ENCODE data around the gene PTPN12.
A peak's percentile ranks its signal among the peaks of the same experiment; 100 is the strongest.
"Not testable (repeated sequence)": the region's sequence is repeated elsewhere in the genome, so short reads cannot be mapped to it uniquely, and the experiment has no call there.

PTPN12 gene

DNA sequence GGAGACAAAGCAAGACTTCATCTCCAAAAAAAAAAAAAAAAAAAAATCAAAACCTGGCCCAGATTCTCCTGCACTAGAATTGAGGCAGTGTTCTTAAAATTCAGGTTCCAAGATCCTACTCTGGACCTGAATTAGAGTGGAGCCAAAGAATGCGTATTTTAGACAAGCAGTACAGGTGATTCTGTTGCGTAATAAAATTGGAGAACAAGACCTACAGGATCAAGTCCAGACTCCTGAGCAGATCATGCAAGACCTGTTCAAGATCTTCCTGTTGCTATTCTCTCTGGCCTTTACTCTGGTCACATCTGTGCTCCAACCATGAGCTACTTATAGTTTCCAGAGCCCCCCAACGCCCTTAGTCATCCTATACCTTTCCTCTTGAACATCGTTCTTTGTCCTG is 107.7 kb downstream of the PTPN12 start:
- DNase-seq (ENCODE audit: low read depth, low spot score), result no peak
- no peaks in the 10 kb centered on the region for H3K9me3 ChIP-seq (ENCODE audit: control insufficient read depth, insufficient read depth, low read length)
- no CpG with 5 or more reads among the region's 4 CpGs for WGBS (ENCODE audit: insufficient coverage, insufficient read length)
- H3K36me3 ChIP-seq (ENCODE audit: control insufficient read depth, insufficient read depth, low read length), result no peaks in the 10 kb centered on the region; the same call in 1 of the 2 replicates
- no peak overlapping the region for H3K27ac ChIP-seq (ENCODE audit: low read length)
- H3K4me1 ChIP-seq (ENCODE audit: control insufficient read depth, insufficient read depth, low read length), result no peaks in the 10 kb centered on the region
- H3K4me3 ChIP-seq (ENCODE audit: low read length), result no peak overlapping the region
- H3K27me3 ChIP-seq (ENCODE audit: control insufficient read depth, insufficient read depth, low read length), result no peaks in the 10 kb centered on the region

DNA sequence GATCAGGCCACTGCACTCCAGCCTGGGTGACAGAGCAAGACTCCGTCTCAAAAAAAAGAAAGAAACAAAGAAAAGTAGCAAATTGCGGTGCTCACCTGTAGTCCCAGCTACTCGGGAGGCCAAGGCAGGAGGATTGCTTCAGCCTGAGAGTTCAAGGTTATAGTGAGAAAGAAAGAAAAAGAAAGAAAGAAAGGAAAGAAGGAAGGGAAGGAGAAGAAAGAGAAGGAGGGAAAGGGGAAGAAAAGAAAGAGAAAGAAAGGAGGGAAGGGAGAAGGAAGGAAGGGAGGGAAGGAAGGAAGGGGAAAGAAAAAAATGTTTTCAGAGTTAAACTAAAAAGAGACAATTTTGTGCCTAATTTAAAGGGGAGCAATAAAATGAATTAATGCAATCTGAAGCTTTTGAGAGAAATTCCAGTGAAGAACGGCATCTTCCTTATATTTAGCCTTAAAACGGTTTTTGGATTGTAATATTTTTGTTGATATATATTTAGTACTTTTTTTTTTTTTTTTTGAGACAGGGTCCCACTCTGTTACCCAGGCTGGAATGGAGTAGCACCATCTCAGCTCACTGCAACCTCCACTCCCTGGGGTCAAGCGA is 111.7 kb downstream of the PTPN12 start:
- H3K4me3 ChIP-seq (ENCODE audit: low read length), result no peak overlapping the region
- H3K27ac ChIP-seq (ENCODE audit: low read length), result no peak overlapping the region
- no CpG with 5 or more reads among the region's 6 CpGs for WGBS (ENCODE audit: insufficient coverage, insufficient read length)
- peaks cover 3% of the 10 kb centered on the region; the same call in 1 of the 2 replicates for H3K36me3 ChIP-seq (ENCODE audit: control insufficient read depth, insufficient read depth, low read length)
- H3K9me3 ChIP-seq (ENCODE audit: control insufficient read depth, insufficient read depth, low read length), result no peaks in the 10 kb centered on the region
- no peaks in the 10 kb centered on the region for H3K4me1 ChIP-seq (ENCODE audit: control insufficient read depth, insufficient read depth, low read length)
- H3K27me3 ChIP-seq (ENCODE audit: control insufficient read depth, insufficient read depth, low read length), result no peaks in the 10 kb centered on the region
- no peak for DNase-seq (ENCODE audit: low read depth, low spot score)

DNA sequence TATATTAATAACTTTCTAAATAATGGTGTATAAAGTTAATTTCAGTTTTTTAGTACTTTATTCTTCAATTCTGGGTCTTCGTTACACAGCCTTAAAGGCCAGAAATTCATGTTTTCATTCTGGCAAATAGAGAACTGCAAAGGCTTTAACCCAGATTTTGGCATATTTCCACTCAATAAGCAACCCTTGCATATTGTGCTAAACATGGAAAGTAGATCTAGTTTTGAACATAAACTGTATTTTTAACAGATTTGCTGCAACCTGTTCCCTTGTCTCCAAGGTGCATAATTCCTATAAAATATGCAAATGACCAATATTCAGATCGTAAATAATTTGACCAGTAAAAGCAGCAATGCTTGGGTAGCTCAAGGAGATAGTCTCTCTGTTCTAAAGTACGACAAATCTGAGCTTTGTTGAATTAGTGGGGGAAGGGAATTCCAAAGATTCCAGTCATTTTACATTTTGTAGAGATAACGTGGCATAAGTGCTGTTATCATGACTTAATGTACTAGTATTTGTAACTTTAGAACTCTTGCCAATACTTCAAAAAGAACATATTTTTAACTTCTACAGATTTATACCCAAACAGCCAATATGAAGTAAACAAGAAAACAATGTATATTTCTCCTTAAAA is 112.7 kb downstream of the PTPN12 start:
- Histone ChIP-seq H3K36me3 (ENCODE audit: control insufficient read depth, insufficient read depth, low read length) (peaks cover 3% of the 10 kb centered on the region; the same call in 1 of the 2 replicates), H3K4me1 (ENCODE audit: control insufficient read depth, insufficient read depth, low read length) (no peaks in the 10 kb centered on the region), H3K9me3 (ENCODE audit: control insufficient read depth, insufficient read depth, low read length) (no peaks in the 10 kb centered on the region), H3K27me3 (ENCODE audit: control insufficient read depth, insufficient read depth, low read length) (no peaks in the 10 kb centered on the region), H3K27ac (ENCODE audit: low read length) (no peak overlapping the region), H3K4me3 (ENCODE audit: low read length) (no peak overlapping the region)
- no peak for DNase-seq (ENCODE audit: low read depth, low spot score)
- no CpG with 5 or more reads among the region's 4 CpGs for WGBS (ENCODE audit: insufficient coverage, insufficient read length)

DNA sequence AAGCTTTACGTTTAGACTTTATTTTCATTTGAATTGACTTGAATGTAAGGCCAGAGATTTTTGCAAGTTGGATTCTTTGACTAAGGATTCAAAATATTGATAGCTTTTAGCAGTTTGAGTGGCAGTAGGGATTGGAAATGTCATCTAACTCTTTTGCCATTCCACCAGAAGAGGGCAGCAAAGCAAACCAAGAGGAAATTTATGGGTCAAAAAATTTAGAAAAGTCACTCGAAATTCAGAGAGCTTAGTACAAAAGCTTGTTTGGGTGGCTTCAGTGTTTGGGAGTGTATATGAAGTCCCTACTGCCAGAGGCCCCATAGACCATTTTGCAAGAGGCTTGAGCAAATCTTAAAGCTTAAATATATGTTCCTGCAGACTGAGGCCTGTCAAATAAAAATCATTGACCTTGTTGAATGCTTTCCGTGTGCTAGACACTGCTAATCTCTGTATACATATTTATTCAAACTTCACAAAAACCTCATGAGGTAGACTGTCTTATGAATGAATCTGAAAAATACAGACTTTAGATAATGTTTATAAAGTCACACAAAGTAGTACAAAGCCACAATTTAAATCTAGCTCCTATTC is 114.6 kb downstream of the PTPN12 start:
- peak; percentile 16 for DNase-seq (ENCODE audit: low read depth, low spot score)
- no peaks in the 10 kb centered on the region for H3K4me1 ChIP-seq (ENCODE audit: control insufficient read depth, insufficient read depth, low read length)
- no CpG with 5 or more reads among the region's 3 CpGs for WGBS (ENCODE audit: insufficient coverage, insufficient read length)
- H3K27ac ChIP-seq (ENCODE audit: low read length), result no peak overlapping the region
- H3K4me3 ChIP-seq (ENCODE audit: low read length), result no peak overlapping the region
- no peaks in the 10 kb centered on the region for H3K9me3 ChIP-seq (ENCODE audit: control insufficient read depth, insufficient read depth, low read length)
- no peaks in the 10 kb centered on the region for H3K27me3 ChIP-seq (ENCODE audit: control insufficient read depth, insufficient read depth, low read length)
- H3K36me3 ChIP-seq (ENCODE audit: control insufficient read depth, insufficient read depth, low read length), result peaks cover 6% of the 10 kb centered on the region; the same call in 1 of the 2 replicates

DNA sequence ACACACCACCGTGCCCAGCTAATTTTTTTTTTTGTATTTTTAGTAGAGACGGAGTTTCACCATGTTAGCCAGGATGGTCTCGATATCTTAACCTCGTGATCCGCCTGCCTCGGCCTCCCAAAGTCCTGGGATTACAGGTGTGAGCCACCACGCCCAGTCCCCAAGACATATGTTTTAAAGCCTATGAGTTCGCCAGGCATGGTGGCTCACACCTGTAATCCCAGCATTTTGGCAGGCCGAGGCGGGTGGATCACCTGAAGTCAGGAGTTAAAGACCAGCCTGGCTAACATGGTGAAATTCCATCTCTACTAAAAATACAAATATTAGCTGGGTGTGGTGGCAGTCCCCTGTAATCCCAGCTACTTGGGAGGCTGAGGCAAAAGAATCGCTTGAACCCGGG is 115.7 kb downstream of the PTPN12 start:
- not testable (repeated sequence) for H3K36me3 ChIP-seq (ENCODE audit: control insufficient read depth, insufficient read depth, low read length); DNase-seq (ENCODE audit: low read depth, low spot score); H3K9me3 ChIP-seq (ENCODE audit: control insufficient read depth, insufficient read depth, low read length); H3K27me3 ChIP-seq (ENCODE audit: control insufficient read depth, insufficient read depth, low read length); H3K4me3 ChIP-seq (ENCODE audit: low read length); H3K4me1 ChIP-seq (ENCODE audit: control insufficient read depth, insufficient read depth, low read length); H3K27ac ChIP-seq (ENCODE audit: low read length)
- no CpG with 5 or more reads among the region's 12 CpGs for WGBS (ENCODE audit: insufficient coverage, insufficient read length)

DNA sequence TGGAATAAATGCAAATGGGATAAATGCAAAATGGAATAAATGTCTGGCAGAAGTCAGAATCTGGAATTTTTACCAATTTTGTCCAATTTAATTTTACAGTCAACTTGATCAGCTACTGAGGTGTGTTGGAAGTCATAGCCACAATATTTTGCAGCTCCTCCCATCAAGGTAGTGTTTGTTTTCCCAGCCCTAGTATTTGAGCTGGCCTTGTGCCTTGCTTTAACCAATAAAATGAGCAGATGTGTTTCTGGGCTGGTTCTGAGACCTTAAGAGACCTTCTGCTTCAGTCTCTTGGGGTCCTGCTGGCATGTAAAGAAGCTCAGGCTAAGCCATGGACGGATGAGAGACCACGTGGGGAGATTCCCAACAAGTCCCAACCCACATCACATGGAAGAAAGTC is 116.5 kb downstream of the PTPN12 start:
- no peaks in the 10 kb centered on the region for H3K9me3 ChIP-seq (ENCODE audit: control insufficient read depth, insufficient read depth, low read length)
- no peak overlapping the region for H3K4me3 ChIP-seq (ENCODE audit: low read length)
- H3K27ac ChIP-seq (ENCODE audit: low read length), result no peak overlapping the region
- peaks cover 6% of the 10 kb centered on the region; the same call in 1 of the 2 replicates for H3K36me3 ChIP-seq (ENCODE audit: control insufficient read depth, insufficient read depth, low read length)
- no peaks in the 10 kb centered on the region for H3K4me1 ChIP-seq (ENCODE audit: control insufficient read depth, insufficient read depth, low read length)
- WGBS (ENCODE audit: insufficient coverage, insufficient read length), result no CpG with 5 or more reads among the region's 2 CpGs
- no peaks in the 10 kb centered on the region for H3K27me3 ChIP-seq (ENCODE audit: control insufficient read depth, insufficient read depth, low read length)
- DNase-seq (ENCODE audit: low read depth, low spot score), result no peak

DNA sequence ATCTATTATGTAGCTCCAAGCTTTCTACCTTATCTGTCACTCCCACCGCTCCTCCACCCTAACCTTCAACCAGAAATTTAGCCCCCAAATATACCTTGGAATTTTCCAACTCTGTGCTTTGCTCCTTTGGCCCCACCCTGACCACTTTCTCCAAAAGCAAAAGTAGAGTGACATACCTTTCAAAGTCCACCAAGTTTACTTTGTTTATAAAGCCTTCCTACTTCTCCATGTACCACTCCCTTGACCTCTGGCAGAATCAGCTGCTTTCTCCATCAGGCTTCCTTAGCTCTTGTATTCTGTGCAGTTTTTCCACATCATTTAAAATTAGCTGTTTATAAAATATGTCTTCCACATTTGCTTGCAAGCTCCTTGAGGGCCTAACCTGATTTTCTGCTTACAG is 118.3 kb downstream of the PTPN12 start:
- H3K9me3 ChIP-seq (ENCODE audit: control insufficient read depth, insufficient read depth, low read length), result no peaks in the 10 kb centered on the region
- H3K36me3 ChIP-seq (ENCODE audit: control insufficient read depth, insufficient read depth, low read length), result peaks cover 6% of the 10 kb centered on the region; the same call in 1 of the 2 replicates
- no peaks in the 10 kb centered on the region for H3K4me1 ChIP-seq (ENCODE audit: control insufficient read depth, insufficient read depth, low read length)
- no peak overlapping the region for H3K4me3 ChIP-seq (ENCODE audit: low read length)
- WGBS (ENCODE audit: insufficient coverage, insufficient read length), result no CpG with 5 or more reads among the region's 1 CpG
- no peak overlapping the region for H3K27ac ChIP-seq (ENCODE audit: low read length)
- no peaks in the 10 kb centered on the region for H3K27me3 ChIP-seq (ENCODE audit: control insufficient read depth, insufficient read depth, low read length)
- no peak for DNase-seq (ENCODE audit: low read depth, low spot score)

DNA sequence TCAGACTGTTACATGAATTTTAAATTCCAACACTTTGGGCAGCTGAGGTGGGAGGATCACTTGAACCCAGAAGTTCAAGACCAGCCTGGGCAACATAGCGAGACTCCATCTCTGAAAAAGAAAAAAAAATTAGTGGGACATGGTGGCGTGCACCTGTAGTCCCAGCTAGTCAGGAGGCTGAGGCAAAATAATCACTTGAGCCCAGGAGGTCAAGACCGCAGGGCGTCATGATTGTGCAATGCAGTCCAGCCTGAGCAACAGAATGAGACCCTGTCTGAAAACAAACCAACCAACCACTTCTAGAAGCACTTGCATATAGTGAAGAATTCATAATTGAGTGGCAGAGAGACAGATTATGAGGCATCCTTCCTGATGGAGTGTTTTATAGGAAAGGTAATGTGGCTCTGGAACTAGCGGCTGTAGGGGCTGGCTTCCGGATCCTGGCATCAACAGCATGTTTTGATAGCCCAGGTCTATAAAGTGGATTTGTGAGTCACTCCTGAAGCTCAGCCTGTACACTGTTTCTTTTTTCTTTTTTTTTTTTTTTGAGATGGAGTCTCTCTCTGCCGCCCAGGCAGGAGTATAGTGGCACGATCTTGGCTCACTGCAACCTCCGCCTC is 118.9 kb downstream of the PTPN12 start:
- peaks cover 6% of the 10 kb centered on the region; the same call in 1 of the 2 replicates for H3K36me3 ChIP-seq (ENCODE audit: control insufficient read depth, insufficient read depth, low read length)
- H3K27ac ChIP-seq (ENCODE audit: low read length), result no peak overlapping the region
- H3K4me1 ChIP-seq (ENCODE audit: control insufficient read depth, insufficient read depth, low read length), result no peaks in the 10 kb centered on the region
- H3K4me3 ChIP-seq (ENCODE audit: low read length), result no peak overlapping the region
- no peak for DNase-seq (ENCODE audit: low read depth, low spot score)
- no peaks in the 10 kb centered on the region for H3K9me3 ChIP-seq (ENCODE audit: control insufficient read depth, insufficient read depth, low read length)
- H3K27me3 ChIP-seq (ENCODE audit: control insufficient read depth, insufficient read depth, low read length), result no peaks in the 10 kb centered on the region
- WGBS (ENCODE audit: insufficient coverage, insufficient read length), result no CpG with 5 or more reads among the region's 9 CpGs

DNA sequence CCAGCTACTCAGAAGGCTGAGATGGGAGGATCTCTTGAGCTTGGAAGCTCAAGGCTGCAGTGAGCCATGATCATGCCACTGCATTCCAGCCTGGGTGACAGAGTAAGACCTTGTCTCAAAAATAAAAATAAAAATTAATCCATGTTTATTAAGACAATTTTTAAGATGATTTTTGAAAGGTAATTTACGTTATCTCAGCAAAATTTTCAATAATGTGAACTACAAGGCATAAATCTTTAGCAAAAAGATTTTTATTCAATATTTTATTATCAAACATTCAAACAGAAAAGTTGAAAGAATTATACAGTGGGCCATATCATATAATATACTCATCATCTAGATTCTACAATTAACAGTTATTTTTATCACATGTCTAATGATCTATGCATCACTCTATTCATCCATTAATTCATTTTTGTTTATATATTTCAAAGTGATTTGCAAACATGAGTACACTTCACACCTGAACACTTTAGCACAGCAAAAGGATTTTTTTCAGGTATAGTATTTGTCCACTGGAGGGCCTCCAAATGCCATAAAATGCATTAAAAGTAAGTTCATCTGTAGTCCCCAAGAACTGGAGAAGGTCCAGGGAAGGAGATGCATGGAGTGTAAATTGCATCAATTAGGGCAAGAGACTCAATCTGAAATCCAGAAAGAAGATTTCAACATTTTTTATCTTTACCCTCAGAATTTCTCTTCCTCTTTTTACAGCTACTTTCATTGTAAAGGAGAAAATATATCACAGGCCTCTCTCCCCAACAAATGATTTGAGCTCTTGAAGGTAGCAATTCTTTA is 120.5 kb downstream of the PTPN12 start:
- no peak for DNase-seq (ENCODE audit: low read depth, low spot score)
- H3K27ac ChIP-seq (ENCODE audit: low read length), result no peak overlapping the region
- H3K4me3 ChIP-seq (ENCODE audit: low read length), result no peak overlapping the region
- no peaks in the 10 kb centered on the region for H3K4me1 ChIP-seq (ENCODE audit: control insufficient read depth, insufficient read depth, low read length)
- no peaks in the 10 kb centered on the region for H3K27me3 ChIP-seq (ENCODE audit: control insufficient read depth, insufficient read depth, low read length)
- H3K36me3 ChIP-seq (ENCODE audit: control insufficient read depth, insufficient read depth, low read length), result peaks cover 6% of the 10 kb centered on the region; the same call in 1 of the 2 replicates
- whole genome bisulfite sequencing (ENCODE audit: insufficient coverage, insufficient read length), result no CpG with 5 or more reads among the region's 1 CpG
- H3K9me3 ChIP-seq (ENCODE audit: control insufficient read depth, insufficient read depth, low read length), result no peaks in the 10 kb centered on the region

DNA sequence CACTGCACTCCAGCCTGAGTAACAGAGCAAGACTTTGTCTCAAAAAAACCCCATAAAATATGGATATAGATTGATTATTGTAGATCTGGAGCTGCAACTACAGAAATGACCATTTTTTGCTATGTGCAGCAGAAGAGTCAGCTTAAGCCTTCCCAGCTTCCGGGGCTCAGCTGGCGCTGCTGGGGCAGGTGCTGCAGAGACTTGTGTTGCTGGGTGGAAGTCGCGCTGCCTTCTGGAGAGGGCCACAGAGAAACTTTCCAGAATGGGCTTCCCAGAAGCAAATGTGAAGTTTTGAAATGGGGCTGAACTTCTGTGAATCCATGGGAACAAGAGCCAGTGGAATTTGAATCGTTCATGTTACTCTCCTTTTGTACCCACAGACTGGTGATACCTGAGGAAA is 121.8 kb downstream of the PTPN12 start:
- Histone ChIP-seq H3K9me3 (ENCODE audit: control insufficient read depth, insufficient read depth, low read length) (no peaks in the 10 kb centered on the region), H3K36me3 (ENCODE audit: control insufficient read depth, insufficient read depth, low read length) (peaks cover 3% of the 10 kb centered on the region; the same call in 1 of the 2 replicates)
- WGBS (ENCODE audit: insufficient coverage, insufficient read length), result no CpG with 5 or more reads among the region's 5 CpGs

More for the DNA sequence above, 121.8 kb downstream of the PTPN12 start:
- no peaks in the 10 kb centered on the region for H3K4me1 ChIP-seq (ENCODE audit: control insufficient read depth, insufficient read depth, low read length)
- no peak overlapping the region for H3K4me3 ChIP-seq (ENCODE audit: low read length)
- DNase-seq (ENCODE audit: low read depth, low spot score), result no peak
- H3K27ac ChIP-seq (ENCODE audit: low read length), result no peak overlapping the region
- no peaks in the 10 kb centered on the region for H3K27me3 ChIP-seq (ENCODE audit: control insufficient read depth, insufficient read depth, low read length)
